DMS53 (cell line): ENCODE results near the gene NEK6.

Source experiments
- DNase-seq: peaks from one replicate; lab custom pipeline; 2025; lab: John Stamatoyannopoulos, UW

NEK6 gene

DNA sequence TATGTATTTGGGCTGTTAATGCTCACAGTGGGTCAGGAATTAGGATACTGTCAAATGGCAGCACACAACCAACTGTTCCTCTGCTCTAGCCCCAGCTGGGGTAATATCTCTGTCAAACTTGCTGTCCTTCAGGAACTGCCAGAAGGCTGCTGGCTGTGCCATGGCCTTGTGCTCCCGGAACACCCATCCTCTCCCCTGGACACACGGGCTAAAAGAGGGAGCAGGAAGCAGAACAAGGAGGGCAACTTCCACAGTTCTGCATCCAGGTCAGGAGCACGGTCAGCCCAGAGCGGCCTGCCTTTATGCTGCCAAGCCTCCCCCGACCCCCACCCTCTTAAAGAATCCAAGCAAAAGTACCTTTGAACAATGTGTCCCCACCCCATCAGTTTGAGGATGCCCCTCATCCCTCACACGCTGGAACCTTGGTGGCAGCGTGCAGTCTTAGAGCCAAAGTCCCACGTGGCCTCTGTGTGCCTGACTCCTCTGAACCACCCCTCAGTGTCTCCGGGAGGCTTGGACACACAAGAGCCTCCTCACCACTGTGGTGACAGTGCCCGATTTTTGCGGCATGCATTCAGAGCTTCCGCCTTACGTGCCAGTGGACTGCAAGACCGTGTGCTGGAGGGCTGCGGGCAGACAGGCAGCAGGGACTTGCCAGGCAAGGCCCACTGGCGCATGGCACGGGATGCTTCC is 96.7 kb downstream of the NEK6 start:
- DNase-seq: no peak

DNA sequence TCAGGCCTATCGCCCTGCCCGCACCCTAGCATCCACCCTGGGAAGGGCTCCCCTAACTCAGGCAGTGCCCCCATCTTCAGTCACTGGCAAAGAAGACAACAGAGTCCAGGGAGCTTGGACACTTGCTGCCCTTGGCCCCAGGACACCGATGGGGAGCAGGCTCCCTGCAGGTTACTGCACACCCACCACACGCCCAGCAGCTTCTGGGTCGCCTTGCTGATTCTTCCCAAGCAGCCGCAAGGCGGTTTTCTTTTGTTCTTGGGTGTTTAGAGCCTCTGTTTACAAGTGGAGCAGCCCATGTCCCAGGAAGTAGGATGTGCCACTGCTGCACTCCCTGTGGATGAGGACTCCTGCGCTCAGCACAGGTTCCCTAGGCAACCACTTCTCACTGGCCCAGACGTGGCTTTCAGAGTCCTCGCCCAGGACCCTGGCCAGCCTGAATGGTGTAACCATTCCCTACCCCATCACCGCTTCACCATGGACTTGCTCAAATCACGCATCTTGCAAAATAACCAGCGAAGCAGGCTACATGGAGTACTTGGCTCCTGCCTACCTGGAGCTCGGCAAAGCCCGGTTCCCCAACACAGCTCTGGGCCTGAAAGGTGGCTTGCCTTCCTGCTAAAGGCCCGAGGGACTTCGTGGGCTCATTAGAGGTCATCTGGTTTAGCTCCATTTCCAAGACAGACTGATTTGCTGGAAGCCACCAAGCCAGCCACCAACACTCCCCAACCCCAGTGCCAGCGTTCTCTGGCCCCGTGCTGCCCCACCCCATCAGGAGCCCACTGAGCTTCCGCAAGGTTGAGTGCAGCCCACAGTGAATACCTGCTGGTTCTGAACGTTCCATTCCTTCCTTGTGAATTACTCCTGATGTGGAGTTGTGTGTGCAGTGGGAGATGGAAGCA is 97.5 kb downstream of the NEK6 start:
- no peak for DNase-seq

DNA sequence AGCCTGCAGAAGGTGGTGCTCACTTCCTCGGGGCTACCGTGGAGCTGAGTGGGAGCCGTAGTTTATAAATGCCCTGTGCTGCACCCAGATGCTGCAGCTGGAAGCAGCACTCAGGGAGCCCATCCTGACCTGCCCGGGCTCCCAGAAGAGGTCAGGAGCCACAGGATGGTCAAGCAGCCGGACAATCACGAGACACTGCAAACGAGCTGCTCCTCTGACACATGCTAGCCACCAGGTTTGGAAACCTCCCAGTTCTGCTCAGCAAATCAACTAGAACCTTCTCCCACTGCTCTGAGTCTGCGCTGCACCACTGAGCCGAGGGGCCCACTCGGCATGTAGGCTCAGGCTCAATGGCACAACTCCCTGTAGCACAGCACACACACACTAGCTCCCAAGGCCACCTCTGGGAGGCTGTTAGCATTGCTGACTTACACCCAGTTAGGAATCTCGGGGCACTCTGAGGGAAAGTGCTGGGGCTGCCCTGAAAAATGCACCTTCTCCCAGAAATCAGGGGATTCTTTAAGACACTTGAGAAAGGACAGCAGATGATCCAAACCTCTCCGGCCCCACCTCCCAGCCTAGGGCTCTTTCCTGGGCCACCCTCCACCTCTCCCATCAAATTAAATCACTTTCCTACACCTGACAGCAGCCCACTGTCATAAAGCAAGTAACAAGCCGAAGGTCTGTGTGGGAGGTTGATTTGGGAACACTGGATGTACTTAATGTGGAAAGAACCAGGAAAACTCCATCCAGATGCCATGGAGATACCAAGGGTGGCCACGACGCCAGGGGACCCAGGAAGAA is 98.4 kb downstream of the NEK6 start:
- DNase-seq: no peak

- DNase-seq: no peak
Measured at GRCh38 chr9:124356745-124357390, 99.1 kb downstream of the NEK6 start.

- no peak for DNase-seq
Measured at GRCh38 chr9:124357721-124358361, 100.1 kb downstream of the NEK6 start.

GRCh38 chr9:124358631-124359030 is 100.9 kb downstream of the NEK6 start:
- no peak for DNase-seq

GRCh38 chr9:124359426-124359825 is 101.7 kb downstream of the NEK6 start:
- no peak for DNase-seq

- no peak for DNase-seq
Measured at GRCh38 chr9:124359855-124360678, 102.3 kb downstream of the NEK6 start.

GRCh38 chr9:124361128-124361527 is 103.4 kb downstream of the NEK6 start:
- no peak for DNase-seq

DNA sequence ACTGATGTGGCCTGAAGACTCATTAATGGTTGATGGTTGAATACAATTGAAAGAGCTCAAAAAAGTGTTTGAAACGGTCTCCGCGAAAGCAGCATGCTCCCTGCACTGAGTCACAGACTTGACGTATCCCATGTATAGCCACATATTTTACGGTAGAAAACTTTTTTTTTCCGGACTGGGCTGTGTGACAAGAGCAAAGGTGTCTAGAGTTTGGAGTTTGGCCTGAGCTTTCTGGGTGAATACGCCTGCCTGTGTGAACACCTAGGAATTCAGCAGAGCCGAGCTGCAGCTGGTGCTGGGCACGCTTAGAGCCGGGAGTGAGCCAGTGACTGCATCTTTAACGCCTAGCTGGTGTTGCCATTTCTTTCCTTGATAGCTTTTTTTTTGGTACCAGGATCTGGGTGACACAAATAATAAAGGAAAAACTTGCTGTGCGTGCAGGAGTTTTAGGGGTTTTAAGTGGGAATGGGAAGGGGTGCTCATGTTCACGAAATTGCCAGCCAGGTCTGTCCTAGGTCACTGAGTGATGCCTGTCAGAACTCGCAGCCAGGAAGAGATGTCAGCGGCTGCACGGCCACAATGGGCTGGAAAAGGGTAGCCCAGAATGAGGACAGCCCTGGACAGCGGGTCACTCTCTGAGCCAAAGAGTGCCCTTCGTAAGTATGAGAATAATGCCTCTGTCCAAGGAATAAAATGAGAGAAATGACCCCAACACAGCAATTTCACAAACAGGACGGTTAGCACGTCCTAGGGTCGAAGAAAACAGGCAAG is 105.8 kb downstream of the NEK6 start:
- no peak for DNase-seq

- DNase-seq: no peak
Measured at GRCh38 chr9:124364141-124364540, 106.4 kb downstream of the NEK6 start.

- no peak for DNase-seq
Measured at GRCh38 chr9:124365036-124365435, 107.3 kb downstream of the NEK6 start.

DNA sequence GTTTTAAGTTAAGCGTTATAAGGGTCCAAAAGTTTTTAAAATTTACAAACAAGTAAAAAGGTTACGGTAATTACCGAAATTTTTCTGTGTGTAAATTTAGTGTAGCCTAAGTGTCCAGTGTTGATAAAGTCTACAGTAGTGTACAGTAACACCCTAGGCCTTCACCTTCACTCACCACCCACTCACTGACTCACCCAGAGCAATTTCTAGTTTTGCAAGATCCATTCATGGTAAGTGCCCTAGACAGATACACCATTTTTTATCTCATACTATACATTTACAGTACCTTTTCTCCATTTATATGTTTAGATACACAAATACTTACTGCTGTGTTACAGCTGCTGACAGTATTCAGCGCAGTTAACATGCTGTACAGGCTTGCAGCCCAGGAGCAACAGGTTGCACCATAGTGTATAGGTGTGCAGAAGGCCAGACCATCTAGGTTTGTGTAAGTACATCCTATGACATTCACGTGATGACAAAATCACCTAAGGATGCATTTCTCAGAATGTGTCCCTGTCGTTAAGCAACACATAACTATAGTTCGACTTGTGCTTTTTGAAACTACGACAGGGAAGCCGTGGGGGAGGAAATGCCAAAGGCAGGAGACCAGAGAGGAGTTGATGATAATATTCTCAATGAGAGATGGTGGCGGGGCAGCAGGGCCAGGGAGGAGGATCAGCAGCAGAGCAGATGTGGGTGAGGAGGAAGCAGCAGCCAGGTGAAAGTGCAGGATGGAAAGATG is 108.9 kb downstream of the NEK6 start:
- DNase-seq: no peak

GRCh38 chr9:124368692-124369091 is 110.9 kb downstream of the NEK6 start:
- no peak for DNase-seq

DNA sequence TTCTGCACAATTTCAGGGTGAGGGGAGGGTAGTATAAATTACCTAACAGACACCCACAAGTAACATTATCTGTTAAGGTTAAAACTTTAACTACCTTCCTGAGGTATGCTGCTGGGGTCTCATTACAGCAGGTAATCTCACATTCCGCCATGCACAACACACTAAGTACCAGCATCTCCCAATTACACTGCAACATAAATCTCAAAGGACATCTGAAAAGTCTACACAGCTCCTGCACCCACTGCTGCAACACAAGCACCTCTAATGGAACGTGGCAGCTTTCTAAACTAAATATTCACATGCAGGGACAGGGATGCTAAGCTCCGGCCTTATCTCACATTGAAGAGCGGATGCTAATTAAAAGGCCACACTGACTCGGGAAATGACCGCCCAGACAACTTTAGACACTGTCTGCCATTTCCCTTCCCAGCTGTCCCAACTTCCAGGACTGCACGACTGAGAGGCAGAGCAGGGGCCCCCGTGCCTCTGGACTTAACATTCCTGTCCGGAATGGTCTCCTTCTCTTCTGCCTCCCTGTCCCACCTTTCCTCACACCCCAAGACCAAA is 111.6 kb downstream of the NEK6 start:
- DNase-seq: no peak

GRCh38 chr9:124370896-124371582 is 113.3 kb downstream of the NEK6 start:
- no peak for DNase-seq

- no peak for DNase-seq
Measured at GRCh38 chr9:124372038-124372437, 114.3 kb downstream of the NEK6 start.

GRCh38 chr9:124373386-124373785 is 115.6 kb downstream of the NEK6 start:
- no peak for DNase-seq
